ENCODE data around the gene LOXL1. TPM values are rescaled to one million over a fixed set of nuclear protein-coding genes. Genes with fewer than 3 reads are reported as not detected.

The LOXL1 gene
- total and polyA plus RNA-seq, 2 donors (not counting 1 experiment from before 2014, with no cell fraction given) = 0.21 to 0.49 TPM

GRCh38 chr15:73884159-73884558 is 42.1 kb upstream of the LOXL1 start:
- no peak overlapping the region for H3K27ac Mint-ChIP-seq
- Histone ChIP-seq H3K4me2 (replicated peaks; ENCODE audit: low read depth, low read length, poor library complexity, severe bottlenecking) (no peak overlapping the region), H3K4me1 (ENCODE audit: control insufficient read depth in 2 of 2, insufficient read depth in 2 of 2, low read length in 2 of 2) (no peaks in the 10 kb centered on the region), H3K4me3 (ENCODE audit: control extremely low read depth in 1 of 5, extremely low read depth in 1 of 5, insufficient read depth in 1 of 5, low read depth in 2 of 5, low read length in 4 of 5) (no peak overlapping the region), H3K9ac (ENCODE audit: low read length) (no peak overlapping the region), H4K20me1 (ENCODE audit: control insufficient read depth, insufficient read depth, low read length, poor library complexity, severe bottlenecking) (no peaks in the 10 kb centered on the region), H3K27me3 (replicated peaks in 1 of 4; ENCODE audit: control extremely low read depth in 1 of 4, control insufficient read depth in 3 of 4, insufficient read depth in 4 of 4, low read length in 3 of 4) (peaks cover 0 to 4% (median 0%) of the 10 kb centered on the region in 4 experiments), H3K36me3 (replicated peaks in 1 of 2; ENCODE audit: control extremely low read depth in 1 of 2, control insufficient read depth in 1 of 2, extremely low read depth in 1 of 2, insufficient read depth in 2 of 2, low read length in 1 of 2) (no peaks in the 10 kb centered on the region), H3K27ac (ENCODE audit: low read length in 2 of 2) (no peak overlapping the region), H3K9me3 (ENCODE audit: control extremely low read depth in 1 of 3, control insufficient read depth in 2 of 3, insufficient read depth in 1 of 3, low read length in 2 of 3) (no peaks in the 10 kb centered on the region), H3K79me2 (ENCODE audit: control insufficient read depth, insufficient read depth, low read length) (no peaks in the 10 kb centered on the region), H2AFZ (ENCODE audit: insufficient read depth, low read depth, low read length, poor library complexity, severe bottlenecking) (no peak overlapping the region)
- ChIA-PET POLR2A (no interaction called here), CTCF (no interaction called here)
- WGBS (ENCODE audit: insufficient coverage) = 83% methylated on average over 2 of the region's 3 CpGs
- no peak for DNase-seq
- H3K27me3 Mint-ChIP-seq = peaks cover 15% of the 10 kb centered on the region
- ATAC-seq (ENCODE audit: low read depth) = no peak
- TF ChIP-seq CTCF (IDR thresholded peaks at IDR 0.05) (no peak), EZH2 (IDR thresholded peaks at IDR 0.05; ENCODE audit: borderline replicate concordance, insufficient read depth, low read depth, low read length, poor library complexity, severe bottlenecking) (no peak)
- intact Hi-C loops (cut with micrococcal nuclease) = no loop called here
- H3K9me3 Mint-ChIP-seq (ENCODE audit: insufficient read depth) = no peaks in the 10 kb centered on the region
- no peaks in the 10 kb centered on the region for H3K4me1 Mint-ChIP-seq
- H3K4me3 Mint-ChIP-seq = no peak overlapping the region

DNA sequence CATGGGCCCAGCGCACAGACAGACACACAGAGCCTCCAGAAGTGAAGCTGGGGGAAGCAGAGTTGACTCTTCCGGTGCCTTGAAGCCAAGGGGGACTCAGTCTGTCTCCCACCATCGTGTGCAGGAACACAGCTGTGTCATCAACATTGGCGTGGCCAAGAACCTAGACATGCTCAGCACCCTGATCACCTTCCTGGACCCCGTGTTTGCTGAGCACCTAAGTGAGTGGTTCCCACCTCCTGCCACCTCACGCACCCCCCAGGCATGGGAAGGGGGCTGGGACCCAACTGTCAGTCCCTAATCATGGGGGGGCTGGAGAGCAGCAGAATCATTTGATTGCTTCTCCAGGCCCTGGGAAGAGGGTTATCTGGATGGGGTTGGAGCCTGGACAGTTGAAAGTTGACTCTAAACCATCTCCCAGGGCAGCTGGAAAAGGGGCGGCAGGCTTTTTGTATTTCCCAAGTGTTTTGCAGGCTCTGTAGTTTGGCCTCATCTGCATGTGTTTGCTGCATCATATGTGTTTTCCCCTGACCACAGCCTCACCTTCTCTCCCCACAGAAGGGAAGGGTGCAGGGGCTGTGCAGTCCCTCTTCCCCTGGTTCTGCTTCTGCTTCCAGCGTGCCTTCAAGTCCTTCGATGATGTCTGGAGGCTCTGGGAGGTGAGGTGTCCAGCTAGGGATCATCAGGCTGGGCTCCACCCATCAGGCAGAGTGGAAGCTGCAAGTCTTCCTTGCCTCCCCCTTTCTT is 40.1 kb upstream of the LOXL1 start:
- Mint-ChIP-seq H3K4me1 (no peaks in the 10 kb centered on the region), H3K27me3 (peaks cover 29% of the 10 kb centered on the region), H3K4me3 (no peak overlapping the region), H3K27ac (no peak overlapping the region), H3K9me3 (ENCODE audit: insufficient read depth) (no peaks in the 10 kb centered on the region)
- Histone ChIP-seq H3K4me1 (ENCODE audit: control insufficient read depth in 2 of 2, insufficient read depth in 2 of 2, low read length in 2 of 2) (no peaks in the 10 kb centered on the region), H3K79me2 (ENCODE audit: control insufficient read depth, insufficient read depth, low read length) (no peaks in the 10 kb centered on the region), H2AFZ (ENCODE audit: insufficient read depth, low read depth, low read length, poor library complexity, severe bottlenecking) (no peak overlapping the region), H3K27me3 (replicated peaks in 1 of 4; ENCODE audit: control extremely low read depth in 1 of 4, control insufficient read depth in 3 of 4, insufficient read depth in 4 of 4, low read length in 3 of 4) (peaks cover 0 to 7% (median 0%) of the 10 kb centered on the region in 4 experiments), H3K9me3 (ENCODE audit: control extremely low read depth in 1 of 3, control insufficient read depth in 2 of 3, insufficient read depth in 1 of 3, low read length in 2 of 3) (no peaks in the 10 kb centered on the region), H3K36me3 (replicated peaks in 1 of 2; ENCODE audit: control extremely low read depth in 1 of 2, control insufficient read depth in 1 of 2, extremely low read depth in 1 of 2, insufficient read depth in 2 of 2, low read length in 1 of 2) (no peaks in the 10 kb centered on the region), H3K9ac (ENCODE audit: low read length) (no peak overlapping the region), H3K4me3 (ENCODE audit: control extremely low read depth in 1 of 5, extremely low read depth in 1 of 5, insufficient read depth in 1 of 5, low read depth in 2 of 5, low read length in 4 of 5) (no peak overlapping the region), H3K4me2 (replicated peaks; ENCODE audit: low read depth, low read length, poor library complexity, severe bottlenecking) (no peak overlapping the region), H3K27ac (ENCODE audit: low read length in 2 of 2) (no peak overlapping the region), H4K20me1 (ENCODE audit: control insufficient read depth, insufficient read depth, low read length, poor library complexity, severe bottlenecking) (no peaks in the 10 kb centered on the region)
- intact Hi-C loops (cut with micrococcal nuclease) = no loop called here
- POLR2A ChIA-PET = no interaction called here
- ATAC-seq (ENCODE audit: low read depth) (no peak), DNase-seq (no peak)
- TF ChIP-seq EZH2 (IDR thresholded peaks at IDR 0.05; ENCODE audit: borderline replicate concordance, insufficient read depth, low read depth, low read length, poor library complexity, severe bottlenecking) = no peak
- no peak for TF ChIP-seq CTCF (IDR thresholded peaks at IDR 0.05)
- 84% methylated on average over 8 of the region's 9 CpGs for WGBS (ENCODE audit: insufficient coverage)
- CTCF ChIA-PET = no interaction called here

All from B cell (primary cell).